Measurements from ENCODE around the gene JAG2.

JAG2 gene

GRCh38 chr14:105203057-105203531 is 34.5 kb upstream of the JAG2 start:
- DNase-seq, result peak; percentile 87

GRCh38 chr14:105201925-105202513 is 33.4 kb upstream of the JAG2 start:
- DNase-seq, result no peak

GRCh38 chr14:105201156-105201924 is 32.8 kb upstream of the JAG2 start:
- no peak for DNase-seq

GRCh38 chr14:105200641-105201040 is 32.1 kb upstream of the JAG2 start:
- DNase-seq, result no peak

- no peak for DNase-seq
Observed at GRCh38 chr14:105200074-105200473, 31.5 kb upstream of the JAG2 start.

- no peak for DNase-seq
Observed at GRCh38 chr14:105199093-105199492, 30.5 kb upstream of the JAG2 start.

GRCh38 chr14:105198588-105198987 is 30.0 kb upstream of the JAG2 start:
- DNase-seq, result no peak

GRCh38 chr14:105197211-105197641 is 28.6 kb upstream of the JAG2 start:
- no peak for DNase-seq

- no peak for DNase-seq
Observed at GRCh38 chr14:105196265-105196960, 27.8 kb upstream of the JAG2 start.

- DNase-seq, result no peak
Observed at GRCh38 chr14:105195522-105196264, 27.1 kb upstream of the JAG2 start.

- no peak for DNase-seq
Observed at GRCh38 chr14:105195051-105195450, 26.5 kb upstream of the JAG2 start.

GRCh38 chr14:105193916-105194782 is 25.6 kb upstream of the JAG2 start:
- no peak for DNase-seq

- no peak for DNase-seq
Observed at GRCh38 chr14:105192866-105193731, 24.5 kb upstream of the JAG2 start.

GRCh38 chr14:105187935-105188524 is 19.5 kb upstream of the JAG2 start:
- no peak for DNase-seq

- no peak for DNase-seq
Observed at GRCh38 chr14:105187116-105187515, 18.5 kb upstream of the JAG2 start.

- DNase-seq, result no peak
Observed at GRCh38 chr14:105185973-105186372, 17.4 kb upstream of the JAG2 start.

- no peak for DNase-seq
Observed at GRCh38 chr14:105185001-105185400, 16.4 kb upstream of the JAG2 start.

- no peak for DNase-seq
Observed at GRCh38 chr14:105184461-105184860, 15.9 kb upstream of the JAG2 start.

GRCh38 chr14:105182296-105183020 is 13.9 kb upstream of the JAG2 start:
- DNase-seq, result no peak

All from activated CD8-positive, alpha-beta memory T cell treated with anti-CD3 and anti-CD28 coated beads for 24 hours (primary cell).